ENCODE results near the gene TLCD1. TPM values are rescaled to one million over a fixed set of nuclear protein-coding genes. Genes with fewer than 3 reads are reported as not detected.
A peak's percentile ranks its signal among the peaks of the same experiment; 100 is the strongest.

The TLCD1 gene
- total and polyA plus RNA-seq, 2 experiments from 2014 or later = 26.5 to 47.0 TPM

DNA sequence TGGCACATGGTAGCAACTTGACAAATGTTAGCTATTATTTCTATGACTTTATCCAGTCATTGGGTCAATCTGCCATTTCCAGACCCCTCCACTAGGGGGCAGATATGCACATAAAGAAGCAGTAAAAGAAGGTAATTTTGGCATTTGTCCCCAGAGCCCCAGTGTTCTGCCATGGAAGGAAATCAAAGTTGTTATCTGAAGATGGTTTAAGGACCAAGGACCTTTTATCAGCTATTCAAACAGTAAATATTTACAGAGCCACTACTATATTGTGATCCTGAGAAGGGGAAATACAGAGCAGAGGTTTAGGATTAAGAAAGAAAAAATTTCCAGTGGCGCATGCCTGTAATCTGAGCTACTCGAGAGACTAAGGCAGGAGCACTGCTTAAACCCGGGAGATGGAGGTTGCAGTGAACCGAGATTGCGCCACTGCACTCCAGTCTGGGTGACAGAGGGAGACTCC is 37.8 kb upstream of the TLCD1 start:
- H3K36me3 Mint-ChIP-seq (ENCODE audit: low read depth) = peaks cover 53% of the 10 kb centered on the region
- Histone ChIP-seq H3K4me3 (no peak overlapping the region), H3K27me3 (ENCODE audit: insufficient read depth) (no peaks in the 10 kb centered on the region), H2AFZ (no peak overlapping the region), H3K4me2 (no peak overlapping the region), H3K27ac (ENCODE audit: low read depth) (no peak overlapping the region), H3F3A (replicated peaks; ENCODE audit: low read depth) (peaks cover 55% of the 10 kb centered on the region), H3K79me2 (replicated peaks; ENCODE audit: insufficient read depth) (peaks cover 42% of the 10 kb centered on the region), H4K20me1 (replicated peaks; ENCODE audit: insufficient read depth) (no peaks in the 10 kb centered on the region; the same call in 1 of the 2 replicates), H3K9me2 (ENCODE audit: insufficient read depth) (no peaks in the 10 kb centered on the region), H3K36me3 (ENCODE audit: insufficient read depth) (peaks cover 13% of the 10 kb centered on the region; the same call in 1 of the 2 replicates), H3K4me1 (ENCODE audit: insufficient read depth) (peaks cover 37% of the 10 kb centered on the region)
- H3K4me3 Mint-ChIP-seq = no peak overlapping the region
- TF ChIP-seq, protein P1, sequence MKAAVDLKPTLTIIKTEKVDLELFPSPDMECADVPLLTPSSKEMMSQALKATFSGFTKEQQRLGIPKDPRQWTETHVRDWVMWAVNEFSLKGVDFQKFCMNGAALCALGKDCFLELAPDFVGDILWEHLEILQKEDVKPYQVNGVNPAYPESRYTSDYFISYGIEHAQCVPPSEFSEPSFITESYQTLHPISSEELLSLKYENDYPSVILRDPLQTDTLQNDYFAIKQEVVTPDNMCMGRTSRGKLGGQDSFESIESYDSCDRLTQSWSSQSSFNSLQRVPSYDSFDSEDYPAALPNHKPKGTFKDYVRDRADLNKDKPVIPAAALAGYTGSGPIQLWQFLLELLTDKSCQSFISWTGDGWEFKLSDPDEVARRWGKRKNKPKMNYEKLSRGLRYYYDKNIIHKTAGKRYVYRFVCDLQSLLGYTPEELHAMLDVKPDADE (IDR thresholded peaks at IDR 0.05) = no peak
- TF ChIP-seq, protein P2, sequence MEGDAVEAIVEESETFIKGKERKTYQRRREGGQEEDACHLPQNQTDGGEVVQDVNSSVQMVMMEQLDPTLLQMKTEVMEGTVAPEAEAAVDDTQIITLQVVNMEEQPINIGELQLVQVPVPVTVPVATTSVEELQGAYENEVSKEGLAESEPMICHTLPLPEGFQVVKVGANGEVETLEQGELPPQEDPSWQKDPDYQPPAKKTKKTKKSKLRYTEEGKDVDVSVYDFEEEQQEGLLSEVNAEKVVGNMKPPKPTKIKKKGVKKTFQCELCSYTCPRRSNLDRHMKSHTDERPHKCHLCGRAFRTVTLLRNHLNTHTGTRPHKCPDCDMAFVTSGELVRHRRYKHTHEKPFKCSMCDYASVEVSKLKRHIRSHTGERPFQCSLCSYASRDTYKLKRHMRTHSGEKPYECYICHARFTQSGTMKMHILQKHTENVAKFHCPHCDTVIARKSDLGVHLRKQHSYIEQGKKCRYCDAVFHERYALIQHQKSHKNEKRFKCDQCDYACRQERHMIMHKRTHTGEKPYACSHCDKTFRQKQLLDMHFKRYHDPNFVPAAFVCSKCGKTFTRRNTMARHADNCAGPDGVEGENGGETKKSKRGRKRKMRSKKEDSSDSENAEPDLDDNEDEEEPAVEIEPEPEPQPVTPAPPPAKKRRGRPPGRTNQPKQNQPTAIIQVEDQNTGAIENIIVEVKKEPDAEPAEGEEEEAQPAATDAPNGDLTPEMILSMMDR (conservative IDR thresholded peaks at IDR 0.05; ENCODE audit: low read depth in 2 of 2) = peak; percentile 77 to 98
- H3K27me3 Mint-ChIP-seq (ENCODE audit: insufficient read depth, low read depth, poor library complexity) = peaks cover 14% of the 10 kb centered on the region
- H3K9me3 Mint-ChIP-seq = no peaks in the 10 kb centered on the region; the same call in 2 of the 3 replicates
- no peak; the same call in 1 of the 3 replicates for ATAC-seq
- peaks cover 49% of the 10 kb centered on the region for H3K4me1 Mint-ChIP-seq
- H3K27ac Mint-ChIP-seq = peak overlapping the region; percentile 71; the same call in 1 of the 2 replicates
- peak; percentile 89 for DNase-seq (ENCODE audit: low spot score)

DNA sequence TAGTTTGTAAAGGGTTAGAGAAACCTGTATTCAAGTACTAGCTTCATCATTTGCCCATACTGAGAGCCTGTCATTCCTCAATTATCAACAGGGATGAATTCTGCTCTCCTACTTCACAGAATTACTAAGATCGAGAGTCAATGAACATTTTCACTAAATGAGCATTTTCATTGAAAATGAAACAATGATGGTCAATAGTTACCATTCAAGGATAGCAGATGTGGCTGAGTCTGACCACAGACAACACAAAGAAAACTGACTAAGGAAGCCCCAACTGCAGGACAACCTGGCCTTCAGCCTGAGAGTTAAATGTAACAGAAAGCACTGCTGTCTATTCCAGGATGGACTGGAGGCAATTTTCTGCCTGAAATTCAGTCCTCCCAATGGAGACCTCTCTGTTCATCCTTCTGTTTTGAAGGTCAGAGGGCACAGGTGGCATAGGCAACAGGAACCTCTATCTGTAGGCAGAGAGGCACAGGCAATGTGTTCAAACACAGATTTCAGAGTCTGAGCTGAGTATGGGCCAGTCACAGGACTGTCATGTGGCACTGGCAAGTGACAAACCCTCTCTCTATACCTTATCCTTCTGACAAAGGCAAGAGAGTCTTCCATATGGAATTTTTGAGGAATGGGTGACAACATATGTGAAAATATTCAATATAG is 37.2 kb upstream of the TLCD1 start:
- peaks cover 13% of the 10 kb centered on the region; the same call in 1 of the 2 replicates for H3K36me3 ChIP-seq (ENCODE audit: insufficient read depth)
- ATAC-seq = no peak
- no peaks in the 10 kb centered on the region for H3K9me2 ChIP-seq (ENCODE audit: insufficient read depth)
- H3K4me3 ChIP-seq = no peak overlapping the region
- H3K27me3 ChIP-seq (ENCODE audit: insufficient read depth) = no peaks in the 10 kb centered on the region
- H3K4me3 Mint-ChIP-seq = no peak overlapping the region
- peaks cover 55% of the 10 kb centered on the region for H3F3A ChIP-seq (replicated peaks; ENCODE audit: low read depth)
- H3K27ac ChIP-seq (ENCODE audit: low read depth) = peak overlapping the region; percentile 98
- peaks cover 48% of the 10 kb centered on the region for H3K4me1 Mint-ChIP-seq
- H3K9me3 Mint-ChIP-seq = no peaks in the 10 kb centered on the region; the same call in 2 of the 3 replicates
- H4K20me1 ChIP-seq (replicated peaks; ENCODE audit: insufficient read depth) = no peaks in the 10 kb centered on the region; the same call in 1 of the 2 replicates
- DNase-seq (ENCODE audit: low spot score) = no peak
- H3K27ac Mint-ChIP-seq = peak overlapping the region; percentile 64
- peaks cover 36% of the 10 kb centered on the region for H3K79me2 ChIP-seq (replicated peaks; ENCODE audit: insufficient read depth)
- H2AFZ ChIP-seq = no peak overlapping the region
- H3K4me1 ChIP-seq (ENCODE audit: insufficient read depth) = peaks cover 37% of the 10 kb centered on the region
- peaks cover 15% of the 10 kb centered on the region for H3K27me3 Mint-ChIP-seq (ENCODE audit: insufficient read depth, low read depth, poor library complexity)
- peaks cover 59% of the 10 kb centered on the region for H3K36me3 Mint-ChIP-seq (ENCODE audit: low read depth)
- no peak overlapping the region for H3K4me2 ChIP-seq
- TF ChIP-seq ZNF331 (CRISPR knock-in tag; IDR thresholded peaks at IDR 0.05; ENCODE audit: low read depth) = no peak
- no peak for TF ChIP-seq EZH2phosphoT487 (IDR thresholded peaks at IDR 0.05; ENCODE audit: unreplicated experiment)
- TF ChIP-seq, protein P3, sequence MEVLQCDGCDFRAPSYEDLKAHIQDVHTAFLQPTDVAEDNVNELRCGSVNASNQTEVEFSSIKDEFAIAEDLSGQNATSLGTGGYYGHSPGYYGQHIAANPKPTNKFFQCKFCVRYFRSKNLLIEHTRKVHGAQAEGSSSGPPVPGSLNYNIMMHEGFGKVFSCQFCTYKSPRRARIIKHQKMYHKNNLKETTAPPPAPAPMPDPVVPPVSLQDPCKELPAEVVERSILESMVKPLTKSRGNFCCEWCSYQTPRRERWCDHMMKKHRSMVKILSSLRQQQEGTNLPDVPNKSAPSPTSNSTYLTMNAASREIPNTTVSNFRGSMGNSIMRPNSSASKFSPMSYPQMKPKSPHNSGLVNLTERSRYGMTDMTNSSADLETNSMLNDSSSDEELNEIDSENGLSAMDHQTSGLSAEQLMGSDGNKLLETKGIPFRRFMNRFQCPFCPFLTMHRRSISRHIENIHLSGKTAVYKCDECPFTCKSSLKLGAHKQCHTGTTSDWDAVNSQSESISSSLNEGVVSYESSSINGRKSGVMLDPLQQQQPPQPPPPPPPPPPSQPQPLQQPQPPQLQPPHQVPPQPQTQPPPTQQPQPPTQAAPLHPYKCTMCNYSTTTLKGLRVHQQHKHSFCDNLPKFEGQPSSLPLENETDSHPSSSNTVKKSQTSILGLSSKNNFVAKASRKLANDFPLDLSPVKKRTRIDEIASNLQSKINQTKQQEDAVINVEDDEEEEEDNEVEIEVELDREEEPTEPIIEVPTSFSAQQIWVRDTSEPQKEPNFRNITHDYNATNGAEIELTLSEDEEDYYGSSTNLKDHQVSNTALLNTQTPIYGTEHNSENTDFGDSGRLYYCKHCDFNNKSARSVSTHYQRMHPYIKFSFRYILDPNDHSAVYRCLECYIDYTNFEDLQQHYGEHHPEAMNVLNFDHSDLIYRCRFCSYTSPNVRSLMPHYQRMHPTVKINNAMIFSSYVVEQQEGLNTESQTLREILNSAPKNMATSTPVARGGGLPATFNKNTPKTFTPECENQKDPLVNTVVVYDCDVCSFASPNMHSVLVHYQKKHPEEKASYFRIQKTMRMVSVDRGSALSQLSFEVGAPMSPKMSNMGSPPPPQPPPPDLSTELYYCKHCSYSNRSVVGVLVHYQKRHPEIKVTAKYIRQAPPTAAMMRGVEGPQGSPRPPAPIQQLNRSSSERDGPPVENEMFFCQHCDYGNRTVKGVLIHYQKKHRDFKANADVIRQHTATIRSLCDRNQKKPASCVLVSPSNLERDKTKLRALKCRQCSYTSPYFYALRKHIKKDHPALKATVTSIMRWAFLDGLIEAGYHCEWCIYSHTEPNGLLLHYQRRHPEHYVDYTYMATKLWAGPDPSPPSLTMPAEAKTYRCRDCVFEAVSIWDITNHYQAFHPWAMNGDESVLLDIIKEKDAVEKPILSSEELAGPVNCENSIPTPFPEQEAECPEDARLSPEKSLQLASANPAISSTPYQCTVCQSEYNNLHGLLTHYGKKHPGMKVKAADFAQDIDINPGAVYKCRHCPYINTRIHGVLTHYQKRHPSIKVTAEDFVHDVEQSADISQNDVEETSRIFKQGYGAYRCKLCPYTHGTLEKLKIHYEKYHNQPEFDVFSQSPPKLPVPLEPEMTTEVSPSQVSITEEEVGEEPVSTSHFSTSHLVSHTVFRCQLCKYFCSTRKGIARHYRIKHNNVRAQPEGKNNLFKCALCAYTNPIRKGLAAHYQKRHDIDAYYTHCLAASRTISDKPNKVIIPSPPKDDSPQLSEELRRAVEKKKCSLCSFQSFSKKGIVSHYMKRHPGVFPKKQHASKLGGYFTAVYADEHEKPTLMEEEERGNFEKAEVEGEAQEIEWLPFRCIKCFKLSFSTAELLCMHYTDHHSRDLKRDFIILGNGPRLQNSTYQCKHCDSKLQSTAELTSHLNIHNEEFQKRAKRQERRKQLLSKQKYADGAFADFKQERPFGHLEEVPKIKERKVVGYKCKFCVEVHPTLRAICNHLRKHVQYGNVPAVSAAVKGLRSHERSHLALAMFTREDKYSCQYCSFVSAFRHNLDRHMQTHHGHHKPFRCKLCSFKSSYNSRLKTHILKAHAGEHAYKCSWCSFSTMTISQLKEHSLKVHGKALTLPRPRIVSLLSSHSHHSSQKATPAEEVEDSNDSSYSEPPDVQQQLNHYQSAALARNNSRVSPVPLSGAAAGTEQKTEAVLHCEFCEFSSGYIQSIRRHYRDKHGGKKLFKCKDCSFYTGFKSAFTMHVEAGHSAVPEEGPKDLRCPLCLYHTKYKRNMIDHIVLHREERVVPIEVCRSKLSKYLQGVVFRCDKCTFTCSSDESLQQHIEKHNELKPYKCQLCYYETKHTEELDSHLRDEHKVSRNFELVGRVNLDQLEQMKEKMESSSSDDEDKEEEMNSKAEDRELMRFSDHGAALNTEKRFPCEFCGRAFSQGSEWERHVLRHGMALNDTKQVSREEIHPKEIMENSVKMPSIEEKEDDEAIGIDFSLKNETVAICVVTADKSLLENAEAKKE (CRISPR knock-in tag; IDR thresholded peaks at IDR 0.05) = no peak
- no peak for TF ChIP-seq CREB1 (CRISPR knock-in tag; IDR thresholded peaks at IDR 0.05; ENCODE audit: low read depth)
- no peak for TF ChIP-seq NANOG (IDR thresholded peaks at IDR 0.05; ENCODE audit: borderline replicate concordance)
- no peak for TF ChIP-seq JUNB (IDR thresholded peaks at IDR 0.05; ENCODE audit: unreplicated experiment)

All from GM23338 (cell line).